ENCODE results near the gene BRD2. TPM values are rescaled to one million over a fixed set of nuclear protein-coding genes. Genes with fewer than 3 reads are reported as not detected.

Gene BRD2
- total and polyA plus RNA-seq, 9 of the 15 experiments (the other 6 are each of a cell fraction or from before 2014, with no cell fraction given) = 19.0 to 252 (median 181) TPM

GRCh38 chr6:32970413-32971241 is 2.2 kb downstream of the BRD2 start (continued):
- TF ChIP-seq SRF (CRISPR knock-in tag; IDR thresholded peaks at IDR 0.05) (no peak; a peak in 1 of 4 replicates), U2AF1 (optimal IDR thresholded peaks at IDR 0.05; ENCODE audit: low read depth, low read length) (no peak), KDM1A (IDR thresholded peaks at IDR 0.05) (no peak), CHCHD3 (CRISPR knock-in tag; IDR thresholded peaks at IDR 0.05) (0 out of 2 replicates have a peak, but pooled peaks have one; percentile 23), SRSF3 (IDR thresholded peaks at IDR 0.05; ENCODE audit: insufficient read depth, low read length) (peak; percentile 94), HNRNPK (IDR thresholded peaks at IDR 0.05; ENCODE audit: low read depth, low read length, poor library complexity, severe bottlenecking) (peak; percentile 28), ZFP91 (CRISPR knock-in tag; IDR thresholded peaks at IDR 0.05) (no peak), ZNF561 (CRISPR knock-in tag; conservative IDR thresholded peaks at IDR 0.05) (no peak), KLF13 (tag; IDR thresholded peaks at IDR 0.05; ENCODE audit: borderline replicate concordance, low read depth) (no peak)
- TF ChIP-seq, protein P1, sequence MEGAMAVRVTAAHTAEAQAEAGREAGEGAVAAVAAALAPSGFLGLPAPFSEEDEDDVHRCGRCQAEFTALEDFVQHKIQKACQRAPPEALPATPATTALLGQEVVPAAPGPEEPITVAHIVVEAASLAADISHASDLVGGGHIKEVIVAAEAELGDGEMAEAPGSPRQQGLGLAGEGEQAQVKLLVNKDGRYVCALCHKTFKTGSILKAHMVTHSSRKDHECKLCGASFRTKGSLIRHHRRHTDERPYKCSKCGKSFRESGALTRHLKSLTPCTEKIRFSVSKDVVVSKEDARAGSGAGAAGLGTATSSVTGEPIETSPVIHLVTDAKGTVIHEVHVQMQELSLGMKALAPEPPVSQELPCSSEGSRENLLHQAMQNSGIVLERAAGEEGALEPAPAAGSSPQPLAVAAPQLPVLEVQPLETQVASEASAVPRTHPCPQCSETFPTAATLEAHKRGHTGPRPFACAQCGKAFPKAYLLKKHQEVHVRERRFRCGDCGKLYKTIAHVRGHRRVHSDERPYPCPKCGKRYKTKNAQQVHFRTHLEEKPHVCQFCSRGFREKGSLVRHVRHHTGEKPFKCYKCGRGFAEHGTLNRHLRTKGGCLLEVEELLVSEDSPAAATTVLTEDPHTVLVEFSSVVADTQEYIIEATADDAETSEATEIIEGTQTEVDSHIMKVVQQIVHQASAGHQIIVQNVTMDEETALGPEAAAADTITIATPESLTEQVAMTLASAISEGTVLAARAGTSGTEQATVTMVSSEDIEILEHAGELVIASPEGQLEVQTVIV (CRISPR knock-in tag; IDR thresholded peaks at IDR 0.05; ENCODE audit: borderline replicate concordance) = no peak
- TF ChIP-seq, protein P2, sequence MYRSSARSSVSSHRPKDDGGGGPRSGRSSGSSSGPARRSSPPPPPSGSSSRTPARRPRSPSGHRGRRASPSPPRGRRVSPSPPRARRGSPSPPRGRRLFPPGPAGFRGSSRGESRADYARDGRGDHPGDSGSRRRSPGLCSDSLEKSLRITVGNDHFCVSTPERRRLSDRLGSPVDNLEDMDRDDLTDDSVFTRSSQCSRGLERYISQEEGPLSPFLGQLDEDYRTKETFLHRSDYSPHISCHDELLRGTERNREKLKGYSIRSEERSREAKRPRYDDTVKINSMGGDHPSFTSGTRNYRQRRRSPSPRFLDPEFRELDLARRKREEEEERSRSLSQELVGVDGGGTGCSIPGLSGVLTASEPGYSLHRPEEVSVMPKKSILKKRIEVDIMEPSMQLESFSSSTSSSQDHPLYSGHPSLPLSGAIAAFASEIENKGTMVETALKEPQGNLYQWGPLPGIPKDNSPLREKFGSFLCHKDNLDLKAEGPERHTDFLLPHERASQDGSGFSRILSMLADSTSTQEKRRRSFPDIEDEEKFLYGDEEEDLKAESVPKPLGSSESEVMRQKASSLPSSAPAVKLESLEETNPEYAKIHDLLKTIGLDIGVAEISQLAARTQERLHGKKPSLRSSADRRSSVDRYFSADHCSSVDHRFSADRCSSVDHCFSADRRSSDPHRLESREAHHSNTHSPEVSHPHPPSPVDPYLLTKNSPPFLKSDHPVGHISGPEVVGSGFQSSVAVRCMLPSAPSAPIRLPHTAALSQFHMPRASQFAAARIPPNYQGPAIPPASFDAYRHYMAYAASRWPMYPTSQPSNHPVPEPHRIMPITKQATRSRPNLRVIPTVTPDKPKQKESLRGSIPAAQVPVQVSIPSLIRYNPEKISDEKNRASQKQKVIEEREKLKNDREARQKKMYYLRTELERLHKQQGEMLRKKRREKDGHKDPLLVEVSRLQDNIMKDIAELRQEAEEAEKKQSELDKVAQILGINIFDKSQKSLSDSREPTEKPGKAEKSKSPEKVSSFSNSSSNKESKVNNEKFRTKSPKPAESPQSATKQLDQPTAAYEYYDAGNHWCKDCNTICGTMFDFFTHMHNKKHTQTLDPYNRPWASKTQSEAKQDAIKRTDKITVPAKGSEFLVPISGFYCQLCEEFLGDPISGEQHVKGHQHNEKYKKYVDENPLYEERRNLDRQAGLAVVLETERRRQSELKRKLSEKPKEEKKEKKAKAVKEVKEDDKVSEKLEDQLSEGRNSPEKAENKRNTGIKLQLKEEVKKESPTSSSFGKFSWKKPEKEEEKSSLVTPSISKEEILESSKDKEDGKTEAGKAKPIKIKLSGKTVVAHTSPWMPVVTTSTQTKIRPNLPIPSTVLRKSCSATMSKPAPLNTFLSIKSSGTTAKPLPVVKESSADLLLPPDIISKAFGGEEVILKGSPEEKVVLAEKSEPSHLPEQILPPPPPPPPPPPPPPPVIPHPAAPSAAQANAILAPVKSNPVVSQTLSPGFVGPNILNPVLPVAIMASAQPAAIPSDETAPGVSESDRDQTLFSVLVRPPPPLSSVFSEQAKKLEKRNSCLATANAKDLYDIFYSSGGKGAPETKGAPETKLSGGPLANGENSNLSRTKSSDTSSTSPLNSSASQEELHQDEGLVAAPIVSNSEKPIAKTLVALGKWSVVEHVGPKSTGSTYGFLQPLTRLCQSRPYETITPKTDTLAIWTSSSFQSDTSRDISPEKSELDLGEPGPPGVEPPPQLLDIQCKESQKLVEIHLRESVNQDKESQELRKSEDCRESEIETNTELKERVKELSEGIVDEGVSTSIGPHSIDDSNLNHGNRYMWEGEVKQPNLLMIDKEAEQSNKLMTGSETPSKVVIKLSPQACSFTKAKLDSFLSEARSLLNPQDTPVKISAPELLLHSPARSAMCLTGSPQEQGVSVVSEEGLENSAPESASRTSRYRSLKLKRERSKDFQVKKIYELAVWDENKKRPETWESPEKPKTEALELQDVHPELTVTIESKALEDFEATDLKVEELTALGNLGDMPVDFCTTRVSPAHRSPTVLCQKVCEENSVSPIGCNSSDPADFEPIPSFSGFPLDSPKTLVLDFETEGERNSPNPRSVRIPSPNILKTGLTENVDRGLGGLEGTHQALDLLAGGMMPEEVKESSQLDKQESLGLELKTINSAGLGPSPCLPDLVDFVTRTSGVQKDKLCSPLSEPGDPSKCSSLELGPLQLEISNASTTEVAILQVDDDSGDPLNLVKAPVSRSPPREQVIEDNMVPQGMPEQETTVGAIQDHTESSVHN (IDR thresholded peaks at IDR 0.05; ENCODE audit: borderline replicate concordance in 1 of 2, low read depth in 1 of 2) = 0 out of 4 replicates have a peak, but pooled peaks of 1 of the 2 experiments have one; percentile 14

Data from K562 (cell line).